DOHH2 (cell line): ENCODE measurements around the gene SLC1A2.

Source experiments
- CTCF ChIP-seq: fragments of 200-600 bp; sonication (generic); IDR thresholded peaks from one replicate; pipeline ENCODE4 v1.5.1; 2014; ENCODE audit warnings: antibody characterized with exemption, mild to moderate bottlenecking, low read depth, low read length; ENCODE audit not compliant: poor library complexity, severe bottlenecking
- EZH2phosphoT487 ChIP-seq: fragments of 200-600 bp; sonication (generic); IDR thresholded peaks from 2 replicates; pipeline ENCODE4 v1.6.1; 2017; ENCODE audit warnings: borderline replicate concordance, mild to moderate bottlenecking, antibody characterized with exemption, low read length, moderate library complexity, mixed read lengths

- TF ChIP-seq CTCF = no peak
- no peak for TF ChIP-seq EZH2phosphoT487
Measured at GRCh38 chr11:35334385-35335090, 84.8 kb downstream of the SLC1A2 start.
